22Rv1 (cell line): Measurements from ENCODE around the gene EZH1.

Source experiments
- CTCF ChIP-seq: fragments of 450-650 bp; IDR thresholded peaks from 2 replicates; pipeline ENCODE4 v1.5.1; 2017; ENCODE audit warnings: mild to moderate bottlenecking
- ZFX ChIP-seq: fragments of 450-650 bp; IDR thresholded peaks from 2 replicates; pipeline ENCODE4 v1.6.1; 2017; ENCODE audit warnings: antibody characterized with exemption, borderline replicate concordance

- TF ChIP-seq CTCF (no peak), ZFX (no peak)
Observed at GRCh38 chr17:42774066-42774745, 29.4 kb upstream of the EZH1 start.
